Body of pancreas (tissue), 4 donors: Measurements from ENCODE around the gene PABPN1.

Source experiments
- CTCF ChIP-seq, 7 experiments: fragments of 450-650 bp in 4 of 7; fragments of 200-600 bp in 3 of 7; sonication (generic) in 3 of 7; IDR thresholded peaks; one replicate each; pipeline ENCODE4 v1.5.1; 2016 to 2019; ENCODE audit warnings: antibody characterized with exemption in 7 of 7
- POLR2A ChIP-seq, 3 donors: fragments of 450-650 bp; IDR thresholded peaks; one replicate each; pipeline ENCODE4 v1.6.1; 2016; ENCODE audit warnings: antibody characterized with exemption in 3 of 3, mild to moderate bottlenecking in 2 of 3

GRCh38 chr14:23299211-23299957, 21.9 kb upstream of the PABPN1 start:
- TF ChIP-seq CTCF (IDR thresholded peaks at IDR 0.05) (peak in 3 of 7 experiments; percentile 14 to 37 (median 32)), POLR2A (IDR thresholded peaks at IDR 0.05) (no peak)
